Measurements from ENCODE around the gene GDAP2.

GDAP2 gene

DNA sequence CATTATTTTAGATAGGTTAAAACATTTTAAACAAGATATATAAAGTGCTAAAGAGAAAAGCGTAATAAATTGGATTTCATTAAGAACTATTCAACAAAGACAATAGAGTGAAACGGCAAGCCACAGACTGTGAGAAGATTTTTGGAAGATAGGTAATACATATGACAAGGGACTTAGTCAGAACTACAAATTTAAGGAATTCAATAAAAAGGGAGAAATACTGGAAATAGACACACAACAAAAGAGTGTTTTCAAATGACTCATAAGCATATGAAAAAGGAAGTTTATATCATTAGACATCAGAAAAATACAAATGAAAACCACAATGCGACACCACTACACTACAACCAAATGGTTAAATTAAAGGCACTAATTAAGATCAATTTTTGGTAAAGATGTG, 90.5 kb downstream of the GDAP2 start:
- no peak for DNase-seq

DNA sequence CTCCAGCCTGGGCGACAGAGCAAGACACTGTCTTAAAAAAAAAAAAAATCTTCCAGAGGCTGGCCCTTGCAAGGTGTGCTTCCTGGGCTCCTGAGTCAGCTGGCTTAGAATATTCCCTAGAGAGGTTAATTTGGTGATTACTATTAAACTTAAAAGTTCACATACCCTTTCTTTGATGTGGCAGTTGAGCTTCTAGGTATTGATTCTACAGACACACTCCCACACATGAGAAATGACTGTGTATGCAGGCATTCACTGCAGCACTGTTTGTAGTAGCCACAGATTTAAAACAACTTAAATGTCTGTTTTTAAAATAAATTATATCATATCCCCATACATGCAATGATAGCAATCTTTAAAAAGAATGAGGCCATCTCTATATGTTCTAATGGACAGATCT, 93.4 kb downstream of the GDAP2 start:
- DNase-seq, result no peak

DNA sequence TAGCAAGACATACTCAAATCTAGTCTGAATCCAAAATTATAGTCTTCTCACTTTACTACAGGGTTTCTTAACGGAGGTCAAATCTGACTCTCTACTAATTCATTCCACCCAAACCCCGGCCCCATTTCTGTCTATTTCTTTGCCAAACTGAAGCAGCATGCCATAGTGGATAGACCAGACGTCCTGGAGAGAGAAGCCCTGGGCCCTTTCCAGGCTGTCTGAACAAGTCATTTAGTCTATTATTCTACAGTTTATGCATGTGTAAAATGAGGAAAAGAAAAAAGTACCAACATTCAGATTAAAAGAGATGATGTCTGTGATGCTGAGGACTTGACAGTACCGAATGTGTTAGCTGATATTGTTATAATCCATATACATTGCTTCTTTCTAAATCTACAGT, 95.0 kb downstream of the GDAP2 start:
- DNase-seq, result no peak

DNA sequence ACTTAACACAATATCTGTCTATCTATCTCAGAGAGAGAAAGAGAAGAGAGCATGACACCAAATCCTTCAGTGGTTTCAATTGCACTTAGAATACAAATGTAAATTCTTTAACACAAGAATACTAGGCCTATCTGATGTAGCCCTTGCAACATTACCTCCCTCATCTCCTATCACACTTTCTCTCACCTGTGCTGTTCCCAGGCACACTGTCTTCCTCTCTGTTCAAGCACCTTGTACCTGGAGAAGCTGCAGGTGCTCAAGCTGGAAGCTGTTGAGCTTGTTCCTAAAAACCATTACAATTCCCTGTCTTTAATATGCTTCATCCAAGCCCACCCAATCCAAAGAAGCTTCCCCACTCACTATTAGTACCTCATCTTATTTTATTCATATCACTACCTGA, 97.0 kb downstream of the GDAP2 start:
- DNase-seq, result no peak

DNA sequence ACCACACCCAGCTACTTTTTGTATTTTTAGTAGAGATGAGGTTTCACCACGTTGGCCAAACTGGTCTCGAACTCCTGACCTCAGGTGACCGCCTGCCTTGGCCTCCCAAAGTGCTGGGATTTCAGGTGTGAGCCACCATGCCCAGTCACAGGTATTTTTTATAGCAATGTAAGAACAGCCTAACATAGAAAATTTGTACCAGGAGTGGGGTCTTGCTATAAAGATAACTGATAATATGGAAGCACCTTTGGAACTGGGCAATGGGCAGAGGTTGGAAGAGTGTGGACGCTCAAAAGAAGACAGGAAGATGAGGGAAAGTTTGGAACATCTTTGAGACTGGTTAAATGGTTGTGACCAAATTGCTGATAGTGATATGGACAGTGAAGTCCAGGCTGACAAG, 99.2 kb downstream of the GDAP2 start:
- no peak for DNase-seq

DNA sequence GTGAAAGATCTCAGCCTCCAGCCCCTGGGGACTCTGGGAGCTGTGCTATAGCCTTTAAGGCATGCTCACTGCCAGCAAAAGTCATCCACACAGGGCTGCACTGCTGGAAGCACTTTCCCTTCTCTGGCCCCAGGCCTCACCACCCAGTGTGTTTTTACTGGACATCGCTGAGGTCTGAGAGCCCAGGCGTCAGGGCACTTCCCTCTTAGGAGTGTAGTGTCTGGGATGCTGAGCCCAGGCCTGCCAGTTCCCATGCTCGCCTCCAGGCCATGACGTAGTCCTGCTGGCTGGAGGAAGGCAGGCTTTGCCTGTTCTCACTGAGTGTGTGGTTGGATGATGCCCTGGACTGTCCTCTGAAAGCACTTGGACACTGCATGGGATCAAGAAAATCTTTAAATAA, 101.2 kb downstream of the GDAP2 start:
- DNase-seq, result no peak

DNA sequence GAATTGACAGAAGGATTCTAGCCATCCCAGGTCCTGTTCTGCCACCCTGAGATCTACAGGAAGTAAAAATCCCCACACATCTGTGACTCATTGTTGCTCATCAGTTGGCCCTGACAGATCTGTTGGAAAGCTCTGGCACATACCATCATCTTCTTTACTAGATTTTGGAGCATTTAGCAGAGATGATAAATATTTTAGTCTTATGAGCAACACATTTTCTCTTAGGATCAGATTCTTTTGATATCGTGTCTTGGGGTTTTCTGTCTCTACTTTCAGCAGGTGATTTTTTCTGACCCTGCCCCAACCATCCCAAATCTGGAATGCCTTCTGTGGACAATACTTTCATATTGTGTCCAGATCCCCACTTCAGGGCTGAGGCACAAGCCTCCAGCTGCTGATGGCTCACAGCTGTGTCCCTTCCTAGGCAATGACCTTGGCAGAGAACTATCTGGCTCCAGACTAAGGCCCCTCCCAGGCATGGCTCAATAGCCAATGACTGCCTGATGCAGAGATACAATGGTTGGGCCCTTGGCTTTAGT, 102.8 kb downstream of the GDAP2 start:
- DNase-seq, result peak; percentile 77

DNA sequence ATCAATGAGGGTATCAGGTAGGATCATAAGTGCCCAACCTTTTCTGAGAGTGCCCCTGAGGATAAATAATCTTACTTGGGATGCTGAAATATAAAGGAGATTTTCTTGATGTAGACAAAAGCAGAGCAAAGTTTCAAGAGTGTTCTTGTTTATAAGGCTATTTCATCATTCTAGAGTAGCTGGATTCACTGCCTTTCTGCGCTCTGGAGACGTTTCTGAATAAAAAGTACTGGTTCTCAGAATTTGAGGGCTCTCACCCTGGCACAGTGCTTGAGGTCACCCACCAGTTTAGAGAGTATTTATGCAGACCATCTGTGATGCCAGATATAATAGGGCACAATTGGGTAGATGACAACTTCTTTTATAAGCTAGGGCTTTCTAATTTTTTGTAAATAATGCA, 103.3 kb downstream of the GDAP2 start:
- DNase-seq, result no peak

DNA sequence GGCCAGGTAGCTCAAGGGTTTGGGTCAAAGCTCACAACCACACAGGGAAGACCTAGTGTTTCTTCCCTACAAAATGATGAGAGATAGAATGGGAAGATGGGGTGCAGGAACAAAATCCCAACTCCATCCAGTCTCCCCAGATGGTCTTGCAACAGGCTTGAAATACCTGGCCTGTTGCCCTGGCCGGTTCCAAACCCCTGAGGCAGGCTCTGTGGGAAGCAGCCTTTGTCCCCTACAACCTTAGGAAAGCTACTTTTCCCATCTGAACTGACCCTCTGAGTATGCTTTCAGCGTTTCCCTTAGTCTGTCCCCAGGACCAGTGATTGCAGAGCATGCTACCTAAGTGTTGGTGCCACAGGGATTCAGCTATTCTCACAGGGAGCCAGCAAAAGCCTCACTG, 104.0 kb downstream of the GDAP2 start:
- no peak for DNase-seq

DNA sequence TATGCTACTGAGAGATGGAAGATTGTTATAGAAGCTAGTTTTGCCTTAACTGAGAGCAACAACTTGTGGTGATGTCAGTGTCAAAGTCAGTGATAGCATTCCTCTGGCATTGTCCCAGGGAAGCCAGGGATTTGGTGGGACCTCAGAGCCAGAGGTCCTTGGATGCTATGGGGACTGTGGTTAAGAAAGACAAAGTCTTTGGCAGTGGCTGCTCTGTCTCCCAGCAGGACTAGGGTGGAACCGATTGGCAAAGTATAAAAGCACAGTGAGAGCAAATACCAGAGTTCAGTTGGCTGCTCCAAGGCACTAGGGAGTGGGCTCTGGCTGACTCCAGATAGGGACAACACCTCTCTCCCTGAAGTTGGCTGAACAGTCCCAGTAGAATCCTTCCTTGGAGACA, 104.8 kb downstream of the GDAP2 start:
- DNase-seq, result no peak

DNA sequence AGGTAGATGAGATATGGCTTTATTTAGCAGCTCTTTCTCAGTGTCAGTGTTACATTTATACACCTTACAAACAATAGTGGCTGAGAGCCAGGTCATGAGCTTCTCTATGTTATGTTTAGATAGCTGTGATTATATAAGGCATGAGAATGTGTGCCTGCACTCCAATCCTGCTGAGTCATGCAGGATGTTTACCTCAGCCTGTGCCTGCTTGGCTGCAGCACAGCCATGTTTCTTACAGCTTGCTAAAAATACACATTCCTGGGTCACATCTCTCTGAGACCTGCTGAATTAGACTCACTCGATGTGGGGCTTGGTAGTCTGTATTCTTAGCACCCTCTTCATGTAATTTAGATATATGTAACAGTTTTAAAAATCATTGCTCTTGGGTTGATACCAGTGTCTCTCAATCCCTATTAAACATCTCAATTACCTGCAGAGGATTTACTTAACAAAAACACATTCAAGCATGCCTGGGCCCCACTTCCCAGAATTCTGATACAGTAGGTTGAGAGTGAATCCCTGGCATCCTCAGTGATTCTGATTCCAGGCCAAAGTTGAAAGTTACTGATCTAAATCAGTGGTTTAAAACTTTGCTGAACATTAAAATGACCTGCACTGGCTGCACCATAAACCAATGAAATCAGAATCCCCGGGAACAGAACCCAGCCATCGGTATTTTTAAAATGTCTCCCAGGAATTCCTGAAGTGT, 107.5 kb downstream of the GDAP2 start:
- DNase-seq, result peak; percentile 85

DNA sequence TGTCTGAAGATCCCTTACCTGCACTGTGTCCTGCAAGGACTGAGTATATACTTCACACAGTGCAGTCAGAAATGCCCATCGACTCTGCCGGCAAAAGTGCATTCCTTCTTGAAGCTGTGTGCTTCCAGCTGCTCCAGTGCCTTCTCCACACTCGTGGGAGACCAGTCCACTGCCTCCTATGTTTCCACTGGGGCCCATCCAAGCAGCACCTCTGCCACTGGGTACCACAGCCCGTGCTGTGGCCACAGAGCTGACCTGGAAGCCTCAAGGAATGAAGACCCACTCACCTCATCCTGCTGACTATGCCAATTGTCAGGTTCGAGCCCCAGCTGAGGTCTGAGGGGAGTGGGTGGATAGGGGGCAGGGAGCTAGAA, 108.1 kb downstream of the GDAP2 start:
- DNase-seq, result no peak

DNA sequence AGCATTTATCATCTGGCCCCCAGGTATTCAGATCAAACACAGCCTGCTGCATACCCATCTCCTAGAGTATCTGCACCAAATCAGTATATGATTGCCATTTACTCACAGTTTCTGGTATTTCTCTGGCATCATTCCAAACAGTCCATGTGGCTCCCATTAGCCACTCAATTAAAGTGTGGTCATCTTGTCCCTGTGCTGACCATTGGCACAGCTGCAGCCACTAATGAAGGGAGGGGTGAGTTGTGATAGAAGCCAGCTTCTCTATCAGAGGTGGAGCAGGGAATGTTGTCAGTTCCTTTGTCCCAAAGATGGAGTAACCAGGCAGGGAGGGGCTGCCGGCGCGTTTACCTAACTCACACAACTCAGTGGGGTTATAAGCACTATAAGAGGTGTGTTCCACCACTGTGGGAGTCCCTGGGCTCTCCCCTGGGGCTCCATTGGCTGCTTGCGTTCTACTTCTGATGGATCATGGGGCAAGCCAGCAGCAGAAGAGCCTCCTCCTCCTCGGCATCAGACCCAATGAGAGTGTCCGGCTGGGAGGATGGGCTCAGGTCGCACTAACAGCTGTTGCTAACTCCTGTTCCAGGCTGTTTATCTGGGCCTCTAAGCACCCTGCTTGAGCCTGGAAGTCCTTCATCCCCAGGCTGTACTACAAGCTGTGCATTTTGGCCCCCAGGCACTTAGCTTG, 108.6 kb downstream of the GDAP2 start:
- no peak for DNase-seq

DNA sequence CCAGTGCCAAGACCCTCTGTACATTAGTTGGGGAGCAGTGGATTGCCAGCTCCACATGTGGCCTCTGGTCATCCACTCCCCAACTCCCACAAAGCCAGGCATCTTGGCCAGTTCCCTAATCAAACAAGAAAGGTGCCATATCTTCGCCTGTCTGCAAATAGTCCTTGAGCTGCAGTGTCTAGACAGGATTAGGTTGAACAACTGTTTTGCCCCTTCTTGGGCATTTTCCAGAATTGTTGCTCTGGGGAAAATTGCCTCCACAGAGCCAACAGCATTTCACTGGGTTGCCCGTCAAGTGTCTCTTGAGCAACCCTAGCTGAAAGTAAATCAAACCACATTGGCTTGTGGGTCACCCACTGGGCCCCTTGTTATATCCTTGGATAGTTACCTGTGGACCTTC, 109.3 kb downstream of the GDAP2 start:
- DNase-seq, result no peak

DNA sequence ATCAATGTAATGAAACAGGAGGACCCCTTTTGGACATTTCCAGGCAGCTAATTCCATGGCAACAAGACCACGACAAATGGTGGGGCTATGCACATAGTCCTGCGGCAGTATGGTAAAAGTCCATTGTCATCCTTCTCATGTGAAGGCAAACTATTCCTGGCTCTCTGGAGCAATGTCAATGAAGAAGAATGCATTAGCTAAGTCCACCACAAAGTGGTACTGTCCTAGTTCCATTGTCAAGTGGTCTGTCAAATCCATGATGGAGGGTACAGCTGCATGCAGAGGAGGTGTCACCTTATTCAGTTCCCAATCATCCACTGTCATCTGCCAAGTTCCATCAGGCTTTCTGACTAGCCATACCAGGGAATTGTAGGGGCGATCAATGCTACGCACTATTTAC, 110.1 kb downstream of the GDAP2 start:
- DNase-seq, result no peak

DNA sequence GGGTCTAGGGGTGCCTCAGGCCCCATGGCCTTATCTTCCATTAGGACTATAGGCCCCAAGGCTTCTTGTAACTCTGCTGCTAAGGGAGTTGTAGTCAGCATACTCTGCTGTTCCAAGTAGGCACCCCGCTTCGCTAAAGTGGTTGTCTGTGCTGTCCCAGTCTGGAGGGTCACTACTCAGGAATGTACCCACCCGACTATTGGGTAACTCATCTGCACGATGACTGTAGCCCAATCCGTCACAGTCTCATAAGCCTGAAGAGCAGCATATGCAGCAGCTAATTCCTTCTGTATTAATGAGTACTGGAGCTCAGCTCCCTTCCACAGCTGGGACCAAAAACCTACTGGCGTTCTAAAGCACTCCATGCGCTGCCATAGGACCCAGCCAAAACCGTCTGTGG, 111.0 kb downstream of the GDAP2 start:
- DNase-seq, result no peak

DNA sequence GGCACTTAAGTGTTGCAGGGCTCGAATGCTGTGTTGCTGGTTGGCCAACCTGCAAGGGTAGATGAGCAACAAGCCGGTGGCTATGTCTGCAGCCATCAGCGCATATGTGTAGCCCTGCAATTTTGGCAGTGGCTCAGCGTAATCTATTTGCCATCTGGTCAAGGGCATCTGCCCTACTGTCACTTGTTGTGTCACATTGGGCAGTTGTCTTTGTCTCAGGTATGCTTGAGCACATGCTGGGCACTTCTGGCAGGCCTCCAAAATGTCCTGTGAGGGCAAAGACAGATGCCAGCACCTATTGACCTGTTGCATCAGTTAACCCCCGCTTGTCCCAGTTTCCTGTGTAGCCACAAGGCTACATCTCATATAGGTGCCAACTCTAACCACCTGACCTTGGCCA, 111.8 kb downstream of the GDAP2 start:
- DNase-seq, result no peak

DNA sequence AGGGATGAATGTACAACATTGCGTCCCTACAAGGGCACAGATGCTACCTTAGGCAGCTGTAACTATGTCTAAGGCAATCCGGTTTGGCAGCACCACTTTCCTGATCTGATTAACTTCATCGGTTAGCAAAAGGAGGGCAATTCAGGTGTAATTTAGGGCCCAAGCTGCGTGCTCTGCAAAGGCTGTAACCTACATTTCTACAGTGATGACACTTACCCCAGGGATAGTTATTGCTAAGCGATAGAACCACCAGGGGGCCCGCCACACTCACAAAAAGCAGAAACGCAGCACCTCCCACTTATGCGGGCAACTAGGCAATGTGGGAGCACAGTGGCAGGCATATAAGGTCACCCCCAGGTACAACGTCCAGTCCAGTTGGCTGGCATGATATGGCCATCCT, 113.5 kb downstream of the GDAP2 start:
- no peak for DNase-seq

DNA sequence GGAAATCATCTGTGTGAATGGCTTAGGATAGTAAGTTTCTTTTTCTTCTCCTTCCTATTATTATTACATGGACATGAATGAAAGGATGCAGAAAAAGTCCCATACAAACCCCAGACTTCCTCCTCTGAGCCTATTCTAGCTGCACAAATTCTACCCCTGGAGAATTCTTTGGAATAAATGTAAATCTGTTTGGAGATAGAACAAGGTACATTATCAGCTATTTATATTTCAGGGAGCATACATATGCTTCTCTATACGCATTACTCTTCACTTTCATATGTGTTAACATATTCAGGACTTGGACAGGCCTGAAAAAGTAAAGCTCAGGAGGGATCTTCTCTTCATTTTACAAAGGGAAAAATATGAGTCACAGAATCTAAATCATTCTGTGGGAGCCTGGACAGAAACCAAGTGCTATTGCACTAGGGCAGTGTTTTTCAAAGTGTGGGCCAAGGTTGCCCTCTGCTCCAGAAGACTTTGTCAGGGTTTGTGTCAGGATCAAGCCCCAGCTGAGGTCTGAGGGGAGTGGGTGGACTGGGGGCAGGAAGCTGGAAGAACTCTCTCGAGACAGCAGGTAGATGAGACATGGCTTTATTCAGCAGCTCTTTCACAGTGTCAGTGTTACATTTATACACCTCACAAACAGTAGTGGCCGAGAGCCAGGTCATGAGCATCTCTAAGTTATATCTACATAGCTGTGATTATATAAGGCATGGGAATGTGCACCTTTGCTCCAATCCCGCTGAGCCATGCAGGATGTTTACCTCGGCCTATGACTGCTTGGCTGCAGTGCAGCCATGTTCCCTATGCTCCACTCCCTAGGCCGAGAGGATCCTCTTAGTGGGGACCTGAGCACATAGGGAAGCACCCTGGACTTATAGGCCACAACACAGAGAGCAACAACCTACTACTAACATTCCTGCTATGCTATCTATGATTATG, 114.3 kb downstream of the GDAP2 start:
- no peak for DNase-seq
